H9 (cell line): Measurements from ENCODE around the gene JUP. TPM values are rescaled to one million over a fixed set of nuclear protein-coding genes. Genes with fewer than 3 reads are reported as not detected.

Experiments
- DNase-seq: peaks from one replicate; pipeline ENCODE4 v3.0.0-alpha.2; 2017
- H2AFZ ChIP-seq: one replicate; pipeline ENCODE4 v1.6.1; 2013; ENCODE audit warnings: mild to moderate bottlenecking, low read length, control low read depth, moderate library complexity
- H2AK5ac ChIP-seq: 2 replicates; pipeline ENCODE4 v1.6.1; 2013; ENCODE audit warnings: low read length, control low read depth, mixed read lengths; ENCODE audit not compliant: insufficient read length
- H2BK120ac ChIP-seq: one replicate; pipeline ENCODE4 v1.6.1; 2013; ENCODE audit warnings: low read depth, mild to moderate bottlenecking, low read length, control low read depth, inconsistent platforms; ENCODE audit not compliant: poor library complexity, severe bottlenecking
- H2BK12ac ChIP-seq: 2 replicates; pipeline ENCODE4 v1.6.1; 2013; ENCODE audit warnings: low read length, control low read depth, mixed read lengths, low read depth; ENCODE audit not compliant: insufficient read length
- H2BK15ac ChIP-seq: 2 replicates; pipeline ENCODE4 v1.6.1; 2013; ENCODE audit warnings: low read depth, low read length, control low read depth
- H2BK20ac ChIP-seq: one replicate; pipeline ENCODE4 v1.6.1; 2013; ENCODE audit warnings: low read depth, mild to moderate bottlenecking, low read length, control low read depth, inconsistent platforms; ENCODE audit not compliant: poor library complexity, severe bottlenecking
- H2BK5ac ChIP-seq: 2 replicates; pipeline ENCODE4 v1.6.1; 2013; ENCODE audit warnings: low read length, control low read depth, mixed read lengths; ENCODE audit not compliant: insufficient read length
- H3K14ac ChIP-seq: 2 replicates; pipeline ENCODE4 v1.6.1; 2013; ENCODE audit warnings: low read length, control low read depth; ENCODE audit not compliant: insufficient read depth
- H3K18ac ChIP-seq: 2 replicates; pipeline ENCODE4 v1.6.1; 2013; ENCODE audit warnings: low read depth, mild to moderate bottlenecking, mixed read lengths, low read length, control low read depth; ENCODE audit not compliant: insufficient read length
- H3K23ac ChIP-seq: 2 replicates; pipeline ENCODE4 v1.6.1; 2013; ENCODE audit warnings: low read length, control low read depth, mixed read lengths, low read depth; ENCODE audit not compliant: insufficient read length
- H3K23me2 ChIP-seq: 2 replicates; pipeline ENCODE4 v1.6.1; 2013; ENCODE audit warnings: low read depth, mild to moderate bottlenecking, mixed read lengths, low read length, control low read depth; ENCODE audit not compliant: insufficient read length, poor library complexity, severe bottlenecking
- H3K27ac ChIP-seq: 2 replicates; pipeline ENCODE4 v1.5.1; 2013; ENCODE audit warnings: low read length, control low read depth, mixed read lengths, low read depth; ENCODE audit not compliant: insufficient read length
- H3K27me3 ChIP-seq: 2 replicates; pipeline ENCODE4 v1.6.1; 2013; ENCODE audit warnings: low read length, control low read depth, inconsistent platforms; ENCODE audit not compliant: insufficient read depth
- H3K4ac ChIP-seq: 2 replicates; pipeline ENCODE4 v1.6.1; 2013; ENCODE audit warnings: low read depth, mild to moderate bottlenecking, control low read depth, inconsistent platforms, low read length, moderate library complexity
- H3K4me1 ChIP-seq: 2 replicates; pipeline ENCODE4 v1.6.1; 2013; ENCODE audit warnings: low read length, control low read depth, inconsistent platforms; ENCODE audit not compliant: insufficient read depth
- H3K4me2 ChIP-seq: 2 replicates; pipeline ENCODE4 v1.6.1; 2013; ENCODE audit warnings: low read length, control low read depth, mixed read lengths; ENCODE audit not compliant: insufficient read length, insufficient read depth
- H3K56ac ChIP-seq: 2 replicates; pipeline ENCODE4 v1.6.1; 2013; ENCODE audit warnings: low read depth, mild to moderate bottlenecking, mixed read lengths, low read length, control low read depth; ENCODE audit not compliant: insufficient read length
- H3K79me1 ChIP-seq: 2 replicates; pipeline ENCODE4 v1.6.1; 2013; ENCODE audit warnings: low read depth, mild to moderate bottlenecking, moderate library complexity, low read length, control low read depth, inconsistent platforms; ENCODE audit not compliant: insufficient read depth, poor library complexity, severe bottlenecking
- H3K79me2 ChIP-seq: 2 replicates; pipeline ENCODE4 v1.6.1; 2013; ENCODE audit warnings: low read length, control low read depth, inconsistent platforms; ENCODE audit not compliant: insufficient read depth
- H3K9ac ChIP-seq: 2 replicates; pipeline ENCODE4 v1.6.1; 2013; ENCODE audit warnings: low read length, control low read depth, mixed read lengths; ENCODE audit not compliant: insufficient read length; ENCODE audit errors: extremely low read depth
- H3K9me3 ChIP-seq: one replicate; pipeline ENCODE4 v1.6.1; 2013; ENCODE audit warnings: low read depth, low read length, inconsistent platforms; ENCODE audit not compliant: control insufficient read depth
- H3T11ph ChIP-seq: one replicate; pipeline ENCODE4 v1.6.1; 2013; ENCODE audit warnings: mild to moderate bottlenecking, low read length, control low read depth, inconsistent platforms
- H4K20me1 ChIP-seq: one replicate; pipeline ENCODE4 v1.6.1; 2013; ENCODE audit not compliant: control insufficient read depth, insufficient read length, insufficient read depth
- H4K5ac ChIP-seq: 2 replicates; pipeline ENCODE4 v1.6.1; 2013; ENCODE audit warnings: low read depth, mild to moderate bottlenecking, mixed read lengths, low read length, control low read depth; ENCODE audit not compliant: insufficient read length
- H4K8ac ChIP-seq: replicated peaks from 2 replicates; pipeline ENCODE4 v1.6.1; 2013; ENCODE audit warnings: low read length, control low read depth, mixed read lengths, low read depth; ENCODE audit not compliant: insufficient read length
- H4K91ac ChIP-seq: 2 replicates; pipeline ENCODE4 v1.6.1; 2013; ENCODE audit warnings: low read depth, mild to moderate bottlenecking, moderate library complexity, mixed read lengths, low read length, control low read depth; ENCODE audit not compliant: insufficient read length
- H3K27ac Mint-ChIP-seq, 3 experiments: 2 replicates in 2 of 3; 3 replicates in 1 of 3; pipeline ENCODE4 v1.8.0; 2020 to 2021; ENCODE audit warnings: mixed read lengths in 3 of 3, mild to moderate bottlenecking in 1 of 3, moderate library complexity in 1 of 3
- H3K27me3 Mint-ChIP-seq: 2 replicates; pipeline ENCODE4 v1.8.0; 2021; ENCODE audit warnings: low read depth, mild to moderate bottlenecking, moderate library complexity, mixed read lengths
- H3K36me3 Mint-ChIP-seq, 3 experiments: 2 replicates in 2 of 3; 3 replicates in 1 of 3; pipeline ENCODE4 v1.8.0; 2020 to 2021; ENCODE audit warnings: low read depth in 3 of 3, mixed read lengths in 3 of 3; ENCODE audit not compliant: insufficient read depth in 1 of 3
- H3K4me1 Mint-ChIP-seq, 2 experiments: 2 replicates each; pipeline ENCODE4 v1.8.0; 2020; ENCODE audit warnings: mixed read lengths in 2 of 2
- H3K4me3 Mint-ChIP-seq, 2 experiments: 2 replicates in 1 of 2; 3 replicates in 1 of 2; pipeline ENCODE4 v1.8.0; 2020 to 2021; ENCODE audit warnings: mild to moderate bottlenecking in 2 of 2, mixed read lengths in 2 of 2, moderate library complexity in 1 of 2
- H3K9me3 Mint-ChIP-seq, 2 experiments: 2 replicates in 1 of 2; 3 replicates in 1 of 2; pipeline ENCODE4 v1.8.0; 2020; ENCODE audit warnings: mild to moderate bottlenecking in 2 of 2, mixed read lengths in 2 of 2, moderate library complexity in 1 of 2
- CTCF ChIP-seq: fragments of 200-600 bp; sonication (generic); conservative IDR thresholded peaks from 3 replicates; pipeline ENCODE4 v1.8.0; 2021; ENCODE audit warnings: antibody characterized with exemption, mild to moderate bottlenecking
- WGBS: extraction: QIAGEN DNeasy Blood & Tissue Kit; methylation state at CpG from one replicate; pipeline ENCODE4 v1.1.7; 2013; ENCODE audit warnings: missing lambda C conversion rate, low lambda C conversion rate, mixed read lengths; ENCODE audit not compliant: insufficient read length; ENCODE audit errors: extremely low coverage; 5-methylcytosine and 5-hydroxymethylcytosine counted together
- total RNA-seq: library from RNA; stranded (reverse); gene quantifications from 2 replicates; pipeline ENCODE4 v1.2.1, GENCODE V29; 2021

JUP gene
- total RNA-seq, 1 experiment from 2014 or later: 90.1 TPM

- Histone ChIP-seq H2BK20ac (no peak overlapping the region), H4K8ac (no peak overlapping the region), H3K23ac (no peak overlapping the region), H3K79me2 (no peaks in the 10 kb centered on the region), H3K23me2 (no peaks in the 10 kb centered on the region), H3K9me3 (no peaks in the 10 kb centered on the region), H4K5ac (no peak overlapping the region), H3K4ac (no peak overlapping the region), H3K14ac (no peak overlapping the region), H3K27me3 (no peaks in the 10 kb centered on the region), H2BK5ac (no peak overlapping the region), H3K18ac (no peak overlapping the region), H2BK15ac (no peak overlapping the region), H3K4me1 (no peaks in the 10 kb centered on the region), H4K91ac (no peak overlapping the region), H4K20me1 (no peaks in the 10 kb centered on the region), H2AK5ac (no peak overlapping the region), H3K4me2 (no peak overlapping the region), H2BK120ac (no peak overlapping the region), H3K56ac (no peak overlapping the region), H2AFZ (no peak overlapping the region), H3K9ac (no peak overlapping the region), H2BK12ac (no peak overlapping the region), H3K27ac (no peak overlapping the region), H3K79me1 (no peaks in the 10 kb centered on the region), H3T11ph (no peak overlapping the region)
- H3K36me3 Mint-ChIP-seq: peaks cover 60 to 92% (median 89%) of the 10 kb centered on the region in 3 experiments
- DNase-seq: no peak
- no CpG with 5 or more reads among the region's 6 CpGs for WGBS
- no peak for TF ChIP-seq CTCF
- H3K4me3 Mint-ChIP-seq: no peak overlapping the region
- H3K27ac Mint-ChIP-seq: no peak overlapping the region
- H3K4me1 Mint-ChIP-seq: no peaks in the 10 kb centered on the region
- H3K9me3 Mint-ChIP-seq: no peaks in the 10 kb centered on the region
- no peaks in the 10 kb centered on the region for H3K27me3 Mint-ChIP-seq
Measured at GRCh38 chr17:41762391-41762790, 24.1 kb downstream of the JUP start.
